ENCODE measurements around the gene HEG1. TPM values are rescaled to one million over a fixed set of nuclear protein-coding genes. Genes with fewer than 3 reads are reported as not detected.

HEG1 gene
- total and polyA plus RNA-seq, 2 of the 4 experiments (the other 2 are of a cell fraction): 25.6 to 43.4 TPM

DNA sequence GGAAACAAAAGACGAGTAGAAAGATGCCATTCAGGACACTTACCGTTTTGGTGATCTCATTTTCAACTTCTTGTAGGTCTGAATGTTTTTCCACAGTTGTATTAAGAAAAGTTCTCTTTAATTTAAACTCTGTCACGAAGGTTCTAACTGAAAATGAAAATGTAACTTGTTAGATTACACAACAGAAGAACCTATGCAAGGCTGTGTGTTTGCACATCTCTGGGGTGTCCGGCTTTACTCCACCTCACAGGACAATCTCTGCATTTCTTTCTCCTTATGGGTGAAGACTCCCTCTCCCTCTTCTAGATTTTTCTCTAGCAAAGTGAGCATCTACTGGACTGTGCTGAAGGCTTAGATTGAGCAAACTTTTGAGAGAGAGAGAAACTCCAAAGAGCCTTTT lies 50.6 kb downstream of the HEG1 start:
- Histone ChIP-seq H2BK120ac (ENCODE audit: low read depth, low read length) (no peak overlapping the region), H2AFZ (replicated peaks; ENCODE audit: low read length, poor library complexity) (no peak overlapping the region), H2AK9ac (replicated peaks; ENCODE audit: low read depth, low read length, poor library complexity) (no peak overlapping the region), H2BK5ac (ENCODE audit: low read depth, low read length, poor library complexity, severe bottlenecking) (no peak overlapping the region), H3K9me1 (ENCODE audit: insufficient read depth, low read length) (peaks cover 31% of the 10 kb centered on the region), H3K4ac (ENCODE audit: low read depth, low read length) (no peak overlapping the region), H4K20me1 (ENCODE audit: insufficient read depth, low read length) (peaks cover 12% of the 10 kb centered on the region; the same call in 1 of the 2 replicates), H3K4me2 (ENCODE audit: low read depth, low read length) (no peak overlapping the region), H3K14ac (replicated peaks; ENCODE audit: low read depth, low read length) (no peak overlapping the region), H3K27ac (ENCODE audit: insufficient read depth, low read length) (no peak overlapping the region), H4K5ac (ENCODE audit: low read depth, low read length) (no peak overlapping the region), H3K79me1 (ENCODE audit: low read depth in 1 of 2, low read length in 2 of 2) (peaks cover 21 to 46% of the 10 kb centered on the region in 2 experiments), H3K36me3 (ENCODE audit: control insufficient read depth, insufficient read depth, low read length) (peaks cover 78% of the 10 kb centered on the region), H2AK5ac (ENCODE audit: low read depth, low read length) (no peak overlapping the region), H3K56ac (ENCODE audit: extremely low read depth, insufficient read depth, low read length) (no peak overlapping the region), H4K8ac (ENCODE audit: low read depth in 2 of 2, low read length in 2 of 2) (no peak overlapping the region), H4K91ac (ENCODE audit: insufficient read depth, low read depth, low read length) (no peak overlapping the region), H3K23ac (ENCODE audit: low read depth, low read length) (no peak overlapping the region), H3K27me3 (ENCODE audit: control insufficient read depth, insufficient read depth, low read length) (no peaks in the 10 kb centered on the region), H3K4me1 (ENCODE audit: control insufficient read depth, insufficient read depth, low read length) (peaks cover 10% of the 10 kb centered on the region), H3K18ac (ENCODE audit: low read depth, low read length) (no peak overlapping the region), H3K9me3 (ENCODE audit: control insufficient read depth, insufficient read depth, low read length) (no peaks in the 10 kb centered on the region), H2BK15ac (ENCODE audit: low read depth, low read length) (no peak overlapping the region), H3K4me3 (ENCODE audit: insufficient read depth, low read depth, low read length) (no peak overlapping the region), H2BK20ac (ENCODE audit: low read depth, low read length) (no peak overlapping the region), H3K9ac (ENCODE audit: low read depth, low read length) (no peak overlapping the region)
- no peak for DNase-seq
- no CpG with 5 or more reads among the region's 4 CpGs for WGBS, 2 experiments (ENCODE audit: extremely low coverage in 2 of 2, insufficient read length in 1 of 2)
- ChIA-PET CTCF (no interaction called here), POLR2A (ENCODE audit: unreplicated experiment) (no interaction called here)
- no TSS peak for BruUV-seq (replicated peaks)
- intact Hi-C loops (cut with micrococcal nuclease) (no loop called here), in situ Hi-C loops (cut with MboI; ENCODE audit: low sequenced_read_pairs) (no loop called here), dilution Hi-C loops (cut with HindIII; ENCODE audit: low sequenced_read_pairs, unreplicated experiment) (no loop called here)
- ATAC-seq (ENCODE audit: low read depth): no peak
- TF ChIP-seq RAD21 (IDR thresholded peaks at IDR 0.05; ENCODE audit: low read length) (no peak), BHLHE40 (IDR thresholded peaks at IDR 0.05; ENCODE audit: low read depth, low read length) (no peak), MXI1 (IDR thresholded peaks at IDR 0.05; ENCODE audit: borderline replicate concordance, low read depth, low read length) (no peak)
